ENCODE data around the gene FBXL17. TPM values are rescaled to one million over a fixed set of nuclear protein-coding genes. Genes with fewer than 3 reads are reported as not detected.

The FBXL17 gene
- total RNA-seq, 4 donors from 2014 or later, result 16.1 to 31.8 (median 18.8) TPM

GRCh38 chr5:107858324-107858723, 523.6 kb downstream of the FBXL17 start:
- TF ChIP-seq CTCF (IDR thresholded peaks at IDR 0.05) (no peak), POLR2A (IDR thresholded peaks at IDR 0.05) (no peak)
- WGBS, 2 donors, result 73 to 86% methylated on average over 4 of the region's 4 CpGs
- DNase-seq (ENCODE audit: low spot score in 2 of 2), result no peak
- no peak overlapping the region for H3K4me3 ChIP-seq (ENCODE audit: low read depth, poor library complexity, severe bottlenecking)
- intact Hi-C loops (cut with DNase I; ENCODE audit: low total_unique reads), result no loop called here

- WGBS, 2 donors, result 93 to 100% methylated on average over 2 of the region's 2 CpGs
- H3K4me3 ChIP-seq (ENCODE audit: low read depth, poor library complexity, severe bottlenecking), result no peak overlapping the region
- intact Hi-C loops (cut with DNase I; ENCODE audit: low total_unique reads), result no loop called here
- TF ChIP-seq CTCF (IDR thresholded peaks at IDR 0.05) (no peak), POLR2A (IDR thresholded peaks at IDR 0.05) (no peak)
- DNase-seq (ENCODE audit: low spot score in 2 of 2), result no peak
Observed at GRCh38 chr5:107857785-107858184, 524.1 kb downstream of the FBXL17 start.

- intact Hi-C loops (cut with DNase I; ENCODE audit: low total_unique reads), result no loop called here
- DNase-seq (ENCODE audit: low spot score in 2 of 2), result no peak
- no peak for TF ChIP-seq CTCF (IDR thresholded peaks at IDR 0.05)
- no peak for TF ChIP-seq POLR2A (IDR thresholded peaks at IDR 0.05)
- no peak overlapping the region for H3K4me3 ChIP-seq (ENCODE audit: low read depth, poor library complexity, severe bottlenecking)
- 58 to 66% methylated on average over 2 of the region's 2 CpGs for WGBS, 2 donors
Observed at GRCh38 chr5:107855171-107855570, 526.7 kb downstream of the FBXL17 start.

GRCh38 chr5:107853696-107854095, 528.2 kb downstream of the FBXL17 start:
- 92% methylated on average over 6 of the region's 6 CpGs for WGBS, 2 donors
- no peak overlapping the region for H3K4me3 ChIP-seq (ENCODE audit: low read depth, poor library complexity, severe bottlenecking)
- DNase-seq (ENCODE audit: low spot score in 2 of 2), result no peak
- intact Hi-C loops (cut with DNase I; ENCODE audit: low total_unique reads), result no loop called here
- TF ChIP-seq CTCF (IDR thresholded peaks at IDR 0.05), result no peak
- TF ChIP-seq POLR2A (IDR thresholded peaks at IDR 0.05), result no peak

- WGBS, 2 donors, result 78 to 81% methylated on average over 8 of the region's 8 CpGs
- intact Hi-C loops (cut with DNase I; ENCODE audit: low total_unique reads), result no loop called here
- H3K4me3 ChIP-seq (ENCODE audit: low read depth, poor library complexity, severe bottlenecking), result no peak overlapping the region
- TF ChIP-seq POLR2A (IDR thresholded peaks at IDR 0.05) (no peak), CTCF (IDR thresholded peaks at IDR 0.05) (no peak)
- no peak for DNase-seq (ENCODE audit: low spot score in 2 of 2)
Observed at GRCh38 chr5:107853031-107853430, 528.9 kb downstream of the FBXL17 start.

- intact Hi-C loops (cut with DNase I; ENCODE audit: low total_unique reads), result no loop called here
- WGBS, 2 donors, result 92 to 94% methylated on average over 5 of the region's 5 CpGs
- TF ChIP-seq CTCF (IDR thresholded peaks at IDR 0.05), result no peak
- TF ChIP-seq POLR2A (IDR thresholded peaks at IDR 0.05), result no peak
Observed at GRCh38 chr5:107849118-107849517, 532.8 kb downstream of the FBXL17 start.

More at GRCh38 chr5:107849118-107849517, 532.8 kb downstream of the FBXL17 start:
- DNase-seq (ENCODE audit: low spot score in 2 of 2), result no peak
- no peak overlapping the region for H3K4me3 ChIP-seq (ENCODE audit: low read depth, poor library complexity, severe bottlenecking)
